Measurements from ENCODE around the gene GRB10.

The GRB10 gene

GRCh38 chr7:50793947-50794570 is 11.4 kb upstream of the GRB10 start:
- H3K4me3 Mint-ChIP-seq, result peak overlapping the region; percentile 51 to 65
- H3K36me3 Mint-ChIP-seq (ENCODE audit: insufficient read depth), result no peaks in the 10 kb centered on the region
- peaks cover 49 to 76% of the 10 kb centered on the region in 2 donors for H3K27me3 Mint-ChIP-seq
- peaks cover 2 to 3% of the 10 kb centered on the region in 2 donors for H3K4me1 Mint-ChIP-seq (ENCODE audit: low read depth in 2 of 2)
- ATAC-seq (replicated peaks), result no peak
- DNase-seq, result no peak
- no peak overlapping the region for H3K27ac Mint-ChIP-seq
- no peaks in the 10 kb centered on the region for H3K9me3 Mint-ChIP-seq

GRCh38 chr7:50793120-50793946 is 10.6 kb upstream of the GRB10 start:
- DNase-seq, result no peak
- peak; percentile 57 for ATAC-seq (replicated peaks)
- Mint-ChIP-seq H3K4me3 (peak overlapping the region; percentile 51 to 65), H3K4me1 (ENCODE audit: low read depth in 2 of 2) (peaks cover 2 to 3% of the 10 kb centered on the region in 2 donors), H3K27me3 (peaks cover 44 to 79% of the 10 kb centered on the region in 2 donors), H3K9me3 (peaks cover 0 to 1% of the 10 kb centered on the region in 2 donors), H3K27ac (no peak overlapping the region), H3K36me3 (ENCODE audit: insufficient read depth) (no peaks in the 10 kb centered on the region)

GRCh38 chr7:50792342-50793119 is 9.8 kb upstream of the GRB10 start:
- Mint-ChIP-seq H3K27me3 (peaks cover 45 to 87% of the 10 kb centered on the region in 2 donors), H3K36me3 (ENCODE audit: insufficient read depth) (no peaks in the 10 kb centered on the region), H3K27ac (no peak overlapping the region), H3K4me3 (peak overlapping the region; percentile 58 to 75), H3K9me3 (peaks cover 0 to 2% of the 10 kb centered on the region in 2 donors), H3K4me1 (ENCODE audit: low read depth in 2 of 2) (peaks cover 2 to 3% of the 10 kb centered on the region in 2 donors)
- ATAC-seq (replicated peaks) (peak; percentile 45), DNase-seq (no peak)

GRCh38 chr7:50791938-50792341 is 9.2 kb upstream of the GRB10 start:
- DNase-seq, result no peak
- peak overlapping the region; percentile 58 to 75 for H3K4me3 Mint-ChIP-seq
- H3K9me3 Mint-ChIP-seq, result peaks cover 3 to 5% of the 10 kb centered on the region in 2 donors
- peaks cover 2 to 3% of the 10 kb centered on the region in 2 donors for H3K4me1 Mint-ChIP-seq (ENCODE audit: low read depth in 2 of 2)
- no peaks in the 10 kb centered on the region for H3K36me3 Mint-ChIP-seq (ENCODE audit: insufficient read depth)
- peaks cover 51 to 87% of the 10 kb centered on the region in 2 donors for H3K27me3 Mint-ChIP-seq
- ATAC-seq (replicated peaks), result no peak
- H3K27ac Mint-ChIP-seq, result no peak overlapping the region

- H3K27me3 Mint-ChIP-seq, result peaks cover 56 to 87% of the 10 kb centered on the region in 2 donors
- H3K9me3 Mint-ChIP-seq, result peaks cover 4 to 8% of the 10 kb centered on the region in 2 donors
- H3K27ac Mint-ChIP-seq, result no peak overlapping the region
- ATAC-seq (replicated peaks) (no peak), DNase-seq (no peak)
- no peaks in the 10 kb centered on the region for H3K36me3 Mint-ChIP-seq (ENCODE audit: insufficient read depth)
- peaks cover 2 to 3% of the 10 kb centered on the region in 2 donors for H3K4me1 Mint-ChIP-seq (ENCODE audit: low read depth in 2 of 2)
- H3K4me3 Mint-ChIP-seq, result peak overlapping the region; percentile 58 to 75
These were observed 8.8 kb upstream of the GRB10 start for GRCh38 chr7:50791363-50791937.

- ATAC-seq (replicated peaks) (no peak), DNase-seq (no peak)
- Mint-ChIP-seq H3K27ac (no peak overlapping the region), H3K9me3 (peaks cover 4 to 8% of the 10 kb centered on the region in 2 donors), H3K4me1 (ENCODE audit: low read depth in 2 of 2) (peaks cover 2% of the 10 kb centered on the region in 2 donors), H3K36me3 (ENCODE audit: insufficient read depth) (no peaks in the 10 kb centered on the region), H3K4me3 (no peak overlapping the region), H3K27me3 (peaks cover 62 to 86% of the 10 kb centered on the region in 2 donors)
These were observed 7.7 kb upstream of the GRB10 start for GRCh38 chr7:50790381-50790780.

GRCh38 chr7:50788382-50788781 is 5.7 kb upstream of the GRB10 start:
- Mint-ChIP-seq H3K4me1 (ENCODE audit: low read depth in 2 of 2) (peaks cover 2% of the 10 kb centered on the region in 2 donors), H3K27ac (no peak overlapping the region), H3K36me3 (ENCODE audit: insufficient read depth) (no peaks in the 10 kb centered on the region), H3K27me3 (peaks cover 63 to 89% of the 10 kb centered on the region in 2 donors), H3K9me3 (peaks cover 4 to 8% of the 10 kb centered on the region in 2 donors), H3K4me3 (no peak overlapping the region)
- ATAC-seq (replicated peaks), result no peak
- DNase-seq, result no peak

GRCh38 chr7:50787825-50788224 is 5.1 kb upstream of the GRB10 start:
- H3K27ac Mint-ChIP-seq, result no peak overlapping the region
- no peaks in the 10 kb centered on the region for H3K36me3 Mint-ChIP-seq (ENCODE audit: insufficient read depth)
- H3K9me3 Mint-ChIP-seq, result peaks cover 4 to 8% of the 10 kb centered on the region in 2 donors
- peaks cover 2 to 5% of the 10 kb centered on the region in 2 donors for H3K4me1 Mint-ChIP-seq (ENCODE audit: low read depth in 2 of 2)
- ATAC-seq (replicated peaks) (no peak), DNase-seq (no peak)
- H3K27me3 Mint-ChIP-seq, result peaks cover 69 to 95% of the 10 kb centered on the region in 2 donors
- no peak overlapping the region for H3K4me3 Mint-ChIP-seq

- no peak overlapping the region for H3K27ac Mint-ChIP-seq
- peaks cover 0 to 8% of the 10 kb centered on the region in 2 donors for H3K4me1 Mint-ChIP-seq (ENCODE audit: low read depth in 2 of 2)
- peaks cover 4 to 8% of the 10 kb centered on the region in 2 donors for H3K9me3 Mint-ChIP-seq
- ATAC-seq (replicated peaks) (no peak), DNase-seq (no peak)
- no peak overlapping the region for H3K4me3 Mint-ChIP-seq
- H3K36me3 Mint-ChIP-seq (ENCODE audit: insufficient read depth), result no peaks in the 10 kb centered on the region
- H3K27me3 Mint-ChIP-seq, result peaks cover 58 to 90% of the 10 kb centered on the region in 2 donors
These were observed 2.6 kb upstream of the GRB10 start for GRCh38 chr7:50785346-50785745.

- Mint-ChIP-seq H3K4me3 (no peak overlapping the region), H3K4me1 (ENCODE audit: low read depth in 2 of 2) (peaks cover 0 to 8% of the 10 kb centered on the region in 2 donors), H3K27ac (no peak overlapping the region), H3K27me3 (peaks cover 47 to 87% of the 10 kb centered on the region in 2 donors), H3K9me3 (peaks cover 4 to 8% of the 10 kb centered on the region in 2 donors), H3K36me3 (ENCODE audit: insufficient read depth) (no peaks in the 10 kb centered on the region)
- ATAC-seq (replicated peaks) (no peak), DNase-seq (no peak)
These were observed 1.3 kb upstream of the GRB10 start for GRCh38 chr7:50783801-50784507.

GRCh38 chr7:50783303-50783702 is 607 bp upstream of the GRB10 start:
- peaks cover 2 to 8% of the 10 kb centered on the region in 2 donors for H3K9me3 Mint-ChIP-seq
- DNase-seq (no peak), ATAC-seq (replicated peaks) (no peak)
- peak overlapping the region; percentile 67 to 71 for H3K4me3 Mint-ChIP-seq
- H3K27me3 Mint-ChIP-seq, result peaks cover 47 to 86% of the 10 kb centered on the region in 2 donors
- peaks cover 0 to 8% of the 10 kb centered on the region in 2 donors for H3K4me1 Mint-ChIP-seq (ENCODE audit: low read depth in 2 of 2)
- no peaks in the 10 kb centered on the region for H3K36me3 Mint-ChIP-seq (ENCODE audit: insufficient read depth)
- H3K27ac Mint-ChIP-seq, result no peak overlapping the region

GRCh38 chr7:50781381-50782293 is 1.1 kb downstream of the GRB10 start:
- peaks cover 46 to 86% of the 10 kb centered on the region in 2 donors for H3K27me3 Mint-ChIP-seq
- peaks cover 0 to under 1% of the 10 kb centered on the region in 2 donors for H3K9me3 Mint-ChIP-seq
- DNase-seq (no peak), ATAC-seq (replicated peaks) (no peak)
- no peaks in the 10 kb centered on the region for H3K36me3 Mint-ChIP-seq (ENCODE audit: insufficient read depth)
- H3K4me1 Mint-ChIP-seq (ENCODE audit: low read depth in 2 of 2), result peaks cover 0 to 8% of the 10 kb centered on the region in 2 donors
- H3K27ac Mint-ChIP-seq, result no peak overlapping the region
- H3K4me3 Mint-ChIP-seq, result peak overlapping the region in 1 of 2 donors; percentile 33
